Upper lobe of right lung (tissue), 1 donor: ENCODE results near the gene GABRA5. TPM values are rescaled to one million over a fixed set of nuclear protein-coding genes. Genes with fewer than 3 reads are reported as not detected.

Experiments used
- ATAC-seq: fragments of 200-7000 bp; cut with Tn5 transposase; one replicate; pipeline ENCODE4 v1.9.1; 2020; ENCODE audit warnings: mild to moderate bottlenecking, moderate library complexity
- DNase-seq: peaks from one replicate; pipeline ENCODE4 v3.0.0-alpha.2; 2020
- H3K27ac ChIP-seq: fragments of 200-600 bp; one replicate; pipeline ENCODE4 v1.8.0; 2022
- H3K27me3 ChIP-seq: fragments of 200-600 bp; one replicate; pipeline ENCODE4 v1.8.0; 2022; ENCODE audit warnings: mild to moderate bottlenecking
- H3K36me3 ChIP-seq: fragments of 200-600 bp; one replicate; pipeline ENCODE4 v1.8.0; 2022
- H3K4me1 ChIP-seq: fragments of 200-600 bp; one replicate; pipeline ENCODE4 v1.8.0; 2022
- H3K4me3 ChIP-seq: fragments of 200-600 bp; one replicate; pipeline ENCODE4 v1.8.0; 2022; ENCODE audit warnings: mild to moderate bottlenecking
- H3K9me3 ChIP-seq: fragments of 200-600 bp; one replicate; pipeline ENCODE4 v1.8.0; 2022
- CTCF ChIP-seq: fragments of 200-600 bp; IDR thresholded peaks from one replicate; pipeline ENCODE4 v1.8.0; 2022; ENCODE audit warnings: antibody characterized with exemption
- intact Hi-C: fragments of 100-400 bp; cut with DNase I; formaldehyde crosslinking; loops from one replicate; pipeline ENCODE4 v1.11.0; 2022
- total RNA-seq: library from RNA; stranded (reverse); fragmentation: NEBNext Ultra II Directional; extraction: Animal tissue kit (Norgen Biotek cat#: 25700); gene quantifications from one replicate; pipeline ENCODE4 v1.2.1, GENCODE V29; 2021
- donor health status: DM: no; HTN: yes; CAD: no; lungs with severe emphysema.

GABRA5 gene
- total RNA-seq, 1 donor from 2014 or later = not detected

- Histone ChIP-seq H3K27me3 (no peaks in the 10 kb centered on the region), H3K9me3 (no peaks in the 10 kb centered on the region), H3K36me3 (no peaks in the 10 kb centered on the region), H3K4me1 (no peaks in the 10 kb centered on the region), H3K4me3 (no peak overlapping the region), H3K27ac (no peak overlapping the region)
- DNase-seq = no peak
- TF ChIP-seq CTCF = no peak
- intact Hi-C loops = no loop called here
- ATAC-seq = no peak
Measured at GRCh38 chr15:26983822-26984221, 117.0 kb downstream of the GABRA5 start.

- Histone ChIP-seq H3K9me3 (no peaks in the 10 kb centered on the region), H3K4me1 (no peaks in the 10 kb centered on the region), H3K27ac (no peak overlapping the region), H3K36me3 (no peaks in the 10 kb centered on the region), H3K27me3 (no peaks in the 10 kb centered on the region), H3K4me3 (no peak overlapping the region)
- TF ChIP-seq CTCF = no peak
- DNase-seq (no peak), ATAC-seq (no peak)
- intact Hi-C loops = no loop called here
Measured at GRCh38 chr15:26985050-26985449, 118.2 kb downstream of the GABRA5 start.

- DNase-seq = no peak
Measured at GRCh38 chr15:26996250-26996649, 129.4 kb downstream of the GABRA5 start.

More at GRCh38 chr15:26996250-26996649, 129.4 kb downstream of the GABRA5 start:
- Histone ChIP-seq H3K4me1 (no peaks in the 10 kb centered on the region), H3K27ac (no peak overlapping the region), H3K36me3 (no peaks in the 10 kb centered on the region), H3K27me3 (no peaks in the 10 kb centered on the region), H3K4me3 (no peak overlapping the region), H3K9me3 (no peaks in the 10 kb centered on the region)
- no peak for TF ChIP-seq CTCF
- intact Hi-C loops = no loop called here
- no peak for ATAC-seq

Other genes with a start within 250 kb of the GABRA5 start
- 3.2 TPM for gene GABRB3, start 94.0 kb upstream of the GABRA5 start, total RNA-seq
- not detected for gene GABRG3, start 104.1 kb downstream of the GABRA5 start, total RNA-seq